Urothelium cell line (cell line): Measurements from ENCODE around the gene ATRNL1.
"Not testable (repeated sequence)": the region's sequence is repeated elsewhere in the genome, so short reads cannot be mapped to it uniquely, and the experiment has no call there.

Experiments
- DNase-seq: peaks from one replicate; pipeline ENCODE4 v3.0.0; 2011; ENCODE audit warnings: low spot score, mixed read lengths
- FAIRE-seq: peaks from 2 replicates; lab custom pipeline; 2011; peaks lifted over from hg19 to GRCh38; lab: Jason Lieb, UNC

Gene ATRNL1

DNA sequence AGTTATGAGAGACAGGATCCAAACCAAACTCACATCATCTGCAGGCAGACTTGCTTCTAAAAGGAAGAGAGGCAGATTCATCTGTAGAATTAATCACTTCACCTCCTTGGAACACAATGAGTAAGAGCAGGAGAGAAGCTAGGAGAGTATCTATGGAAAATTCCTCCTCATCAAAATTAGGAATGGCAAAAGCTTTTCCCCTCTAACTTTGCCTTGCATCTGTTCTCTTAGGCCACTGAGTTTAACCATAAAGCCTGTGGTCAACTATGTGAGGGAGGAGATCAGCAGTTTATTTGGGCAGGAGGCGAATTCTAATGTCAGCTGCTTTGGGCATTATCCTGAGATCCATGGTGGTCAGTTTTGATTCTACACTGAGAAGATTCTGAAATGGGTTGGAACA is 618.1 kb downstream of the ATRNL1 start:
- FAIRE-seq (no peak), DNase-seq (no peak)

DNA sequence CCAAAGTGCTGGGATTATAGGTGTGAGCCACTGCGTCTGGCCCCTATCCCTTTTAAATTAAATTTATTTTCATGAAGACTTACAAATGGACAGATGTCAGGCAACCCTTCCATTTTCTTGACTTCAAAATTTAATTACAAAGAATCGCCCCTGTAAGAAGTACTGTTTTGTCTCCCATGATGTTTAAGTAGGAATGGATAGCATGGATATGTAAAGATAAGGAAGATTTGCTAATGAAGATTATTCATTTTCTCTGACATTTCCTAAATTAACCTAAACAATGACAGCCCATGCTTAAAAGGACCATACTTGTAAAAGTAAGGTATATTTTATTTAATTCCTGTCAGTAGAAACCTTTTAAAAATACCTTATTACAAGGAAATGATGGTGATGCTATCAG is 627.0 kb downstream of the ATRNL1 start:
- no peak for DNase-seq
- FAIRE-seq: no peak

DNA sequence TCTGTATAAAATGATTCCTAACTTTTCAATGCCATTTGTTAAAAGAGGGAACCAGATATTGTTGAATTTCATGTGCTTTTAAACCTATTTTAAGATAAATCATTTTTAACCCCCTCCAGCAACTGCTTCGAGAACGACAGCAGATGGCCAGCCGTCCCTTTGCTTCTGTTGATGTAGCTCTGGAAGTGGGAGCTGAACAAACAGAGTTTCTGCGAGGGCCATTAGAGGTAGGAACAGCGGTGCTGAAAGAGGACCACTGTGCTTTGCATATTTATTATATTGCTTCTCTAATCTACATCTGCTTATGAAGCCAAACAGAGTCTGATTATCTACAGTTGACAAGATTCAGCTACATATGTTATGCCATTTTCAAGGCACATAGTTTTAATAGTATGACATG is 634.0 kb downstream of the ATRNL1 start:
- DNase-seq: no peak
- FAIRE-seq: no peak

DNA sequence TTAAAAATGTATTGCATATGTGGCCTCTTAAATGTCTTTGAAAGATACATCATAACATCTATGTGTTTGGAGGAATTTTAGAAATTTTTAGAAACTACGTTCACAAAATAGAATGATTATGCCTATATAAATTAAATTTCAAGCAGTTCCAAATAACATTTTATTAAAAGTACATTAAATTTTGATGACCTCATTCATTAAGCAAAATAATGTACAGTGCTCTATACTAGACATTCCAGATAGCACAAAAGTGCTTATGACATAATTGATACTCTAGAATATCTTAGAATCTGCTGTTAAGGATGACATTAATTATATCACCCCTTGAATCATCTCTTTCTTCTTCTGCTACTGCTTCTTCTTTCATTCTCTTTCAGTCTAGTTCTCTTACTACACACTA is 650.9 kb downstream of the ATRNL1 start:
- no peak for DNase-seq
- no peak for FAIRE-seq

DNA sequence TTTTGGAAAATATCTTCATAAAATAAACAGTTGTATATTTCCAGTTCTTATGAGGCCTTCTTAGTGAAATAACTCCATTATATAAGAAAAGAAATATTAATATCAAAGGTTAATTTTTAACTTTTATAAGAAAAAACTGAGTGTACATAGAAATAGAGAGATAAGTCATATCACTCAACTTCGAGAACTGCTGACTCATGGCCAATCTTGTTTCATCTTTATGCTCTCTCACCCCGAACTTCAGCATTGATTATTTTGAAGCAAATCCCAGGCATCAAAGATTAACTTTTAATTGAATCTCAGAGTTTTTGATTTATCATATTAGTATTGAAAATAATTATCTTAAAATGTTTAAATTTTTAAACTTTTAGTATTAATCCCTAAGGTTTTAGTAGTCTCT is 652.8 kb downstream of the ATRNL1 start:
- DNase-seq (no peak), FAIRE-seq (no peak)

DNA sequence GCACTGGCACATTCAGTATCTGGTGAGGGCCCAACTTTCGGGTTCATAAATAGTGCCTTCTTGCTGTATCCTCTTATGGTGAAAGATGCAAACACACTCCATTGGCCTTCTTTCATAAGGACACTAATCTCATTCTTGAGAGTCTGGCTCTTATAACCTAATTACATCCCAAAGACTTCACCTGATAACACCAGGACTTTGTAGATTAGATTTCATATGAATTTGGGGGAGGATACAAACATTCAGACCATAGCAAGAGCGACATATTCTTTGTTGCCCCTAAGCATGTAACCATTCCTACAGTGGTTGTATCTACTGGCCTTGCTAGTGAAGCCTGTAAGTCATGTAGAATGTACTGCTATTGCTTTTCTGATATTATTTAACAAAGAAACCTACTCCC is 654.6 kb downstream of the ATRNL1 start:
- FAIRE-seq: no peak

DNA sequence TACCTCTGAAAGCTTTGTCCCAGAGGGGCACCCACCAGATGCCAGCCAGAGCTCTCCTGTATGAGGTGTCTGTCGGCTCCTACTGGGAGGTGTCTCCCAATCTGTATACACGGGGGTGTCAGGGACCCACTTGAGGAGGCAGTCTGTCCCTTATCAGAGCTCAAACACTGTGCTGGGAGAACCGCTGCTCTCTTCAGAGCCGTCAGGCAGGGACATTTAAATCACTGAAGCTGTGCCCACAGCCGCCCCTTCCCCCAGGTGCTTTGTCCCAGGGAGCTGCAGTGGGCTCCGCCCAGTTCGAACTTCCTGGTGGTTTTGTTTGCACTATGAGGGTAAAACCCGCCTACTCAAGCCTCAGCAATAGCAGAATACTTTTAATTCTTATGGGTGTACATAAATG is 665.3 kb downstream of the ATRNL1 start:
- not testable (repeated sequence) for DNase-seq, FAIRE-seq

More for the DNA sequence above, 654.6 kb downstream of the ATRNL1 start:
- DNase-seq: no peak

DNA sequence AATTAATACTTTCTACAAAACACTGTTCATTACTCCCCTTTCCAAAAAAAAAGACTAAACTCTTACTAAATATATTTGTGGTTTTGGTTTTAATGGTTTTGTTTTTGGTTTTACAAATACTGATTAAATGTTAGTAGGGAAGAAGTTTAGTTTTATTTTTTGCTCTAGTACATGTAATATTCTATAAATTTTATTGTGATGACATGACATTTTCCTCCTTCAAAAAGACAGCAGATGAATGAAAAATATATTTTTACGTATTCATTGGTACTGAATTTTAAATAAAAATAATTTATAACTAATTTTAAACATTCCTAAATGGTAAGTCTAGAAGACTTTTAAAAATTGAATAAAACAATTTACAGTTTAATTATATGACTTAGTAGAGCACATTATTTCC is 667.0 kb downstream of the ATRNL1 start:
- DNase-seq (no peak), FAIRE-seq (no peak)

DNA sequence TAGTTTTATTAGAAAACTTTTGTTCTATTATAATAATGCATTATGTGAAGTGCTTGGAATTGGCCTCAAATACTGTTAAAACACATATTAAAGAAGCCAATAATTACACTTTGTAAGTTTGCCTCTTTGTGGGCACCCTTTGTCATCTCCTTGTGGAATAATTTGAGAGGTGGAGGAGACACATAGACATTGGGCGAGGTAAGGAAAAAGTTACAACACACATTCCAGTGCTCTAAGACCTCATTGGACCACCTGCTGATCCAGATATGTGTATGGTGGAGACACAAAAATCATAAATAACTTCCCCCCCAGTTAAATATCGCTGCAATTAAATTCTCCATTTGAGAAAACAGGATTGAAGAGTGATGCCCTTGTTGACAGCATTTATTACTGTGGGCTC is 668.0 kb downstream of the ATRNL1 start:
- no peak for FAIRE-seq

DNA sequence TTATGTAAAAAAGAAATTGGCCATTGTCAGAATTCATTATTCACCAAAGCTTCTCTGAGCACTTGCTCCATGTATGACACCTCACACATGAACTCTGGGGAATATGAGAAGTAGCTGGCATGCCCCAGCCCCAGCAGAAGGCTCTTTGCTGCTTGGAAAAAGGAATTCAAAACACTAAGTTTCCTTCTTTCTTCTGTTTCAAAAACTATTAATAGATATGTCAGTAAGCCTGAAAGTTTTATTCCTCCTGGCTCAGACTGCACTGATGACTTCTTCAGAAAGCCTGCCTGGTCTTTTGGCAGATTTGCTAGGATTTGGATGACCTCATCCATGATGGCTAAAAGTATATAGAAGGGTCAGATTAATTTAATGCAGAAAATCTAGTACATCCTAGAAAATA is 668.9 kb downstream of the ATRNL1 start:
- FAIRE-seq (no peak), DNase-seq (no peak)

More for the DNA sequence above, 668.0 kb downstream of the ATRNL1 start:
- no peak for DNase-seq

DNA sequence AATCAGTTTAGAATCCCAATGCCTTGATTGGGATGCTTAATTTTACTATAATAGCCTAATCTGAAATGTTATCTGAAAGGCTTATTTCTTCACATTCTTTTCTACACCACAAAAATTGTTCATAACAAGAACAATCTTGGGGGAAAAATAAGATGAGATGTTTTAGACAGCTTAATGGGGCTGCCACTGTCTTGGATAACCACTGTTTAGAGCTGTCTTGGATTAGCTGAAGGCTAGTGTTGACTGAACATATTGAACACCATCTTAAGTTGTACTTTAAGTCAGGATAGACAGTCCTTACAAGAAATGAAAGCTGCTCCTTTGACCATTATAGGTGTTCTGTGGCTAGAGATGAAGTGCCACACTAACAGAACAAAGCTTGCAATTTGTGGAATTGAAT is 678.6 kb downstream of the ATRNL1 start:
- DNase-seq (no peak), FAIRE-seq (no peak)

DNA sequence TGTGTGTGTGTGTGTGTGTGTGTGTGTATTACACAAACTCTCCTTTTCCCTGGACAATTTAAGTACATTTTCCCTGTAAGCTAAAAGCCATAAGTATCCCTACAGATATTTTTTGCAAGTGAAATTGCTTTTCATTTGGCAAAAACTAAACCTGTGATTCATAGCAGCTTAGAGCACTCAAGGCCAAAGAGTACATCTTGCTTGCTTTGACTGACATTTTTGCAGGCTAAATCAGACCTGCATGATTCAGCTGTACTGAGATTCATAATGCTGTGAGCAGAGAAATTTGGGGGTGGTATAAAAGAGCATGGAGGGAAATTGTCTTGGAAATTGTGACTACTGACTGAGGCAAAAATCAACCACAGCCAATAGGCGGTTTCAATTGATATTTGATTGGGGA is 679.4 kb downstream of the ATRNL1 start:
- DNase-seq (peak; percentile 2), FAIRE-seq (no peak)

DNA sequence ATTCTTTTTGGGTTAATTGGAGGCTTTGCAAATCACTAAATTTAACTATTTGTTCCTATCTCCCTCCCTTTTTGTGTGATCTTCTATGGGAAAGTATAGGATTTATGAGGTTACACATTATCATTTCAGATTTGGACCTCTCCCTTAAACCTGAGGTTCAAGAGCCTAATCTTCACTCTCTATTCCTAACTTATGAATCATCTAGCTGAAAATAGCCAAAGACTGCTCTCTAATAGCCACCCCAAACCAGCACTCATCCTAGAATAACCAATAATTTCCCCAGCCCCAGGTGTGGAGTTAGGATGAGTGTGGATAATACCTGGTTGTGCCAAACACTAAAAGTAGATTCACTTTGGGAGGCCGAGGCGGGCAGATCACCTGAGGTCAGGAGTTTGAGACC is 680.7 kb downstream of the ATRNL1 start:
- DNase-seq (no peak), FAIRE-seq (no peak)

DNA sequence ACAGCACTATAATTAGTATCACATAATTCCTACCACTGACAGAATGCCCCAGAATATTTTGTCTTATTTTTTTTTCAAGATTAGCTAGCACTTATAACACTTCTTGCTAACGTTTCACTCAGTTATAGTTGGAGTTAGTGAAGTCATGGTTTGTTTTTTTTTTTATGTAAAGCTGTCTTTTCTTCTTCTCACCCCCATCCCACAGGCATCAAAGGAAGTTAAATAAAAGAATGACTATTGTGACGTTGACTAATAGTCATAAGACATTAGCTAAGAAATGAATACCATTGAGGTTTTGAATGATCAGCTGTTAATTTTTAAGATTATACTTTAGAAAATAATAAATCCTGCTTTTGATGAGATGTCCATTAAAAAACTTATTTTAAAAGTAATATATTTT is 681.6 kb downstream of the ATRNL1 start:
- FAIRE-seq (no peak), DNase-seq (no peak)

DNA sequence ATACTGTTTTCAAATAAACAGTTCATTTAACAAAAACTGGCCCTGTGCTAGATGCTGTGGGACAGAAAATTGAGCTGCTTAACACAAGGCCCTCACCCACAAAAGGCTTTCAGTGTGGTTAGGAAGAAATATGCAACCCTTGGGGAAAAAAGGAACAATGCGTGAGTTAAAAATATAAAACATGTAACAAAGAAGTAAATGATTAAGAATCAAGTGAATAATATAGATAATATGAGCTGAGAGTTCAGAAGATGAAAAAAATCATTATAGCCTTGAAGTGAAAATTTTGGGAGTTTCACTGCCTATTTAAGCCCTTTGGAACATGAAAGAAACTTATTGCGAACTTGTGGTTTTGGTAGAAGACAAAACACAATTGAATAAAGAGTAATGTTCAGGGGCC is 684.5 kb downstream of the ATRNL1 start:
- DNase-seq (no peak), FAIRE-seq (no peak)

DNA sequence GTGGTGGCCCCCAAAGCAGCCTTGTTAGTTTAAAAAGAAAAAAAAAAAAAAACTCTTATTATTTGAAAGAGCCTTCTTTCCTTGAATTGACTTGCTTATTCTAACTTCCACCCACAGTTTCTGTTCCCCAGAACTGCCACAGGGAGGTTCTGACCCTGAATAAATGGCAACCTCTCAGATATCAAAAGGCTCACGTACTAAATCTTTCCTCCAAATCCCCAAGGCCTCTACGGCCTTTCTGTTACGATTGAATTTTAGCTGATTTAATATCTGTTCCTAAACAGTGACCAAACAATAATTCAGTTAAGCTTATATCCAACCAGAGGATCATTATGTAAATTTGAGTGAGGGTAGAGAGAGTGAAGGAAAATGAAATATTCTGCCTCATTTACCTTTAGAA is 697.1 kb downstream of the ATRNL1 start:
- DNase-seq: no peak
- no peak for FAIRE-seq

DNA sequence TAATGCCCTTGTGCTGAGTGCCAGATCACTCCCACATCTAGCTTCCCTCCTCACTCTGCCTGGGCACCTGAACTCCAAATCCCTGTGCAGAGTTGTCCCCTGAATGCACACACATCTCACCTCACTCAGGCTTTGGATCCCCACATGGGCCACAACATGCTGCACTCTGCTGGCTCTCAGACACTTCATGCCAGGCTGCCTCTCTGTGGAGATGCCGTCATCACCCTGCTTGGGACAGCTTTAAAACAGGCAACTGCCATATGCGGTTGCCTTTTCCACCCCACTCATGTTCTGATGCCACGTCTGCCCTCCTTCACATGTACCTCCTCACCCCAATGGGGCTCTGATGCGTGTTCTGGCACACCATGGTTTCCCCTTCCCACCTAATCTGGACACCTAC is 702.8 kb downstream of the ATRNL1 start:
- DNase-seq (no peak), FAIRE-seq (no peak)

DNA sequence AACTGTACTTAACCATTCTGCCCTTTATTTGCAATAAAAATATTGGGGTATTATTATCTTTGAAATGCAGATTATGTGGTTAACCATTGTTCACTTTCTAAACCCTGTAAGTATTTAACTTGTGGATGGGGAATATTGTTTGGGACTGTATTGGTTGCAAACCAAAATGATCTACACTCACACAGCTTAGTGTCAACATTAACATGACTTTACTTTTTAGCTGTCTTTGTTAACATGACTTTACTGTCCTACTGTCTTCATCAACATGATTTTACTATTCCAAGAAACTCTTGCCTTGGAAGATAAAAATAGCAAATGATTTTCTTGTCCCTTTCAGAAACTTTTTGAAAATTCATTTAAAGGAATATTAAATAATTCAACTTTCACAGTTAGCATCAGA is 708.3 kb downstream of the ATRNL1 start:
- DNase-seq (no peak), FAIRE-seq (no peak)

DNA sequence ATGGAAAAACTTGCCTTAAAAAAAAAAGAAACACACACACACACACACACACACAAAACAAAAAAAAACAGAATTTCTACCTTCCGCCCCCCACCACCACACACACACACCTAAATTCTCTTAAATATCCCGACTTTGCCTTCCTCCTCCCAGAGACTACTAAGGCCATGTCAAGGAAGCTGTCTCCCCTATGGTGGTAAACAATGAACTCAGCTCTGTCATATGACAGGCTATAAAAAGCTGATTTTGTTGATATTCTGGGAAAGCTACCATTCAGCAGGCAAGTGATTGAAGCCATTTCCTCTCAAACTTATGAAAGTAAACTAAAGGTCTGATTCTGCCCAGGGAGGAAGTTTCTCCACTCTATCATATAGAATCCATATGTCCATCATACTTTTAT is 708.8 kb downstream of the ATRNL1 start:
- DNase-seq: no peak
- FAIRE-seq: no peak

DNA sequence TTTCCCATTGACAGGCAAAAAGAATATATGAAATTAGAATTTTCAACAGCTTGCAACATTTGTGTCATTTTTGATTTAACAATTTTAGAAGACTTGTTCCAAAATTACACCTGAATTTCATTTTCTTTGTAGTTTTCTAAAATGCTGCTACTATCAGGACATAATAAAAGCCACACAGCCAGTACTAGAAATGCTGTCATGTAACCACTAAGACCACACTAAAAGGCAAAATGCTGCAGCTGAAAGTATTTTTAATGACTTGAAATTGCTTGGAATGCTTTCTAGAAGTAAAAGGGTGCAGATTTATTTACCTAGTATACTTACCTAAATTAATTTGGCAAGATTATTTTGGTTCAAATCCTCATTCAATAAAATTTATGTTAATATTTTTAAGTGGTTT is 709.7 kb downstream of the ATRNL1 start:
- FAIRE-seq (no peak), DNase-seq (no peak)

DNA sequence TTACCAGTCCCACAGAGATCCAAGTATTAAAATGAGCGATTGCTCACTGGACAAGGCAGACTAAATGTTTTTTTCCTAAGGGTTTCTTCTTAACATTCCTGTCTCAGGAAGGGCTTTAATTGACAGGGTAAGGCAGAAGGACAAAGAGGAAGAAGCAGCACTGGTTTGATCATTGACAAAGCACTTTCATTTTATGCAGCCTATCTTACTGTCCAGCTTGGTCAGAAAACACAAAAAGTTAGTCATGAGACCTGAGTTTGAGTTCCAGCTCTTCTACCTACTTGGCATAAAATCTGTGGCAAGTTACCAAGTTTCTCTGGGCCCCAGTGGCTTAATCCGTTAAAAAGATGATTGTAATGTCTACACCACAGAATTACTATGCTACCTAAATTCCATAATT is 721.4 kb downstream of the ATRNL1 start:
- no peak for FAIRE-seq
- no peak for DNase-seq

DNA sequence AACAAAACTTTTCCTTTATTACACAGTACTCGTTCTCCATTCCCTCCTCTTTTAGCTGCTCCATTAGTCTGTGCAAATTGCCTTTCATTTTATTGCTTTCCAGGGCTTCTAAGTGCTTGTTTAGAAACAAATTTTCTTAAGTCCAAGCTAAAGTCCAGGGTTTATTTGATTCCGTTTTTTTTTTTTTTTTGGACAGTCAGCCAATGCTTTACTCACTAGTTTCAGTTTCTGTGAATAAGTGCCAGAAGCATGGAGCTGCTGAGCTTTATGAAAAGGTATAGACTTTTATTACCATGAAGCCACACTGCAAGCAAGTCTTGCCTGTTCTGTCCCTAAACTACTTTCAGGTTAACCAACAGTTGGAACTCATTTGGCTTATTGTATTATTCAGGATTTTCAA is 724.8 kb downstream of the ATRNL1 start:
- DNase-seq (no peak), FAIRE-seq (no peak)

DNA sequence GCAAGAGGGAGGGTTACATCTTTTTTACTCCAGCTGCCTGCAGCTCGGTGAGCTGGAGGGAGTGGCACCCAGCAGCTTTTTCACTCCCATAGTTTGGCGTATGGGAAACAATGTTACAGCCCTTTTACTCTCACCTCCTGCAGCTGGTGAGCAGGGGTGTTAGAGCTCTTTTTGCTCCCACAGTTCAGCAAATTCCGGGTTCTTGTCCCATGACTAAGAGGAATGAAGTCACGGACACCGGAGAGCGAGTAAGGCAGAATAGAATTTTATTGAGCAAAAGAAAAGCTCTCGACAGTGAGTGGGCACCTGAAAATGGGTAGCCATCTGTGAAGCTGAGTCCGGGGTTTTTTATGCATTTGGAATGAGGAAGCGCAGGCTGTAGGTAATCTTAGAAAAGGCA is 733.2 kb downstream of the ATRNL1 start:
- FAIRE-seq: no peak
- DNase-seq: no peak
